Fibroblast of gingiva (primary cell): ENCODE results near the gene TIMM17B.
"Not testable (repeated sequence)": the region's sequence is repeated elsewhere in the genome, so short reads cannot be mapped to it uniquely, and the experiment has no call there.

Experiments
- DNase-seq: peaks from one replicate; pipeline ENCODE4 v3.0.0-alpha.2; 2011; ENCODE audit warnings: low read depth

The TIMM17B gene

DNA sequence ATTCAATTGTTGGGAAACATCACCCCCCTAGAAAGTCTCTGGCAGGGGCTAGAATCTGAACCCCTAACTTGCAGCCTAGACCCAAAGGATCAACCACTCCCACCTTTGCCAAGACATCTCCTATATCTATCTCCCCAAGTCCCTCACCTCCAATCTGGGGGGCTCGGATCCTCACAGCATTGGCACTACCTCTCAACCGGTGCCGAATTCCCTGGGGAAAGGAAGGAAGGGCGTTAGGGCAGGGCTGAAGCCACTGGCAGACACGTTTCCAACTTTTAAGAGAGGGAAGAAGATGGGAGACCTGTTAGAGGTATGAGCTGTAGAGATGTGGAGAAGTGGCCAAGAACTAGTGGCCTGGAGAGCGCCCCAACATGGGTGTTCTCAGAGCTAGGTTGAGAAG lies 2.7 kb downstream of the TIMM17B start:
- DNase-seq: no peak

DNA sequence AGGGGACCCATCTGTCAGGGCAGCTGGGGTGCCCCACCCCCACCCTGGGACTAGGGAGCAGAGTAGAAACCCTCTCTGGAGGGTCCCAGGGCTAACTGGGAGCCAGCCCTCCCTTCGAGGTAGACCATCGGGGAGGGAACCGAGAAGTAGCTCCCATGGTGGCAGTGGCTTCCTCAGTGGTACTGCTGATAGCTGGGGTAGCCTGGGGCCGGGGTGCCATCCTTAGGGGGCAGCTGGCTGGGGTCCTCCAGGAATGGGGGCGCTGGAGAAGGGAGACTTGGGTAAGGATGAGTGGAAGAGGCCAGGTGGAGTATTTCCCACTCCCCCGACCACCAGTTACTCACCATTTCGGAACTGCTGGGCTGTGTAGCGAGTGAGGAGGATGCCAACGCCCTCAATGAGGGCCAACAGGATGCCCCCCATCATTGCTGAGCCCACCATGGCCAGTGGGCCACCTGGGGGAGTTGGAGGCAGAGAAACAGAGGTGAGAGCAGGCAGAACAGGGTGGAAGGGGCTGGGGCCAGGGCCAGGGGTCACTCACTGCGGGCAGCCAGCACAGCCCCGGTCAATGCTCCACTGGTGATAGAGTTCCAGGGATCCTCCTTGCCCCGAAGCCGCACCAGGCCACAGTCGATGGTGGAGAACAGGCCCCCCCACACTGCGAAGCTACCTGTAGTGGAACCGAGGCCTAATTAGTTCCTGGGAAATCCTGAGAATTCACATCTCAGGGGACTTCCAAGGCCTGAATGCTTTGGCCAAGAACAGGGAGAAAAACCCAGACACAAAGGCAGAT lies 3.8 kb downstream of the TIMM17B start:
- no peak for DNase-seq

DNA sequence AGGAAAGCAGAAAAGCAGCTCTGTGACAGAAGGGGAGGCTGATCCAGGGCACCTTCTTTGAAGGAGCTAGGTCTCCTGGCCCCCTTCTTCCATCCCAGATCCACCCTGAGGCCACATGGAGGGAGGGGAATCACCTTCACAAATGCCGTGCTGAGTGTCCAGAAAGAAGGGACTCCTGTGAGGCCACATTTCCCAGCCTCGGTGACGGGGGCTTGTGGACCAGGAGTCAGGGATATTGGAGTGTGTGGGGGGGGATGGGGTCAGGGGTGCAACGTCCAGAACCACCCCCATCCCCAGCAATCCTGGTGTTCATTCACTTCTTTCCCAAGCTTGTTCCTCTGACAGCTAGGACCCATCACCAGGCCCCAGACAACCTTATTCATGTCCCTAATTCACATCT lies 4.7 kb downstream of the TIMM17B start:
- DNase-seq: no peak

DNA sequence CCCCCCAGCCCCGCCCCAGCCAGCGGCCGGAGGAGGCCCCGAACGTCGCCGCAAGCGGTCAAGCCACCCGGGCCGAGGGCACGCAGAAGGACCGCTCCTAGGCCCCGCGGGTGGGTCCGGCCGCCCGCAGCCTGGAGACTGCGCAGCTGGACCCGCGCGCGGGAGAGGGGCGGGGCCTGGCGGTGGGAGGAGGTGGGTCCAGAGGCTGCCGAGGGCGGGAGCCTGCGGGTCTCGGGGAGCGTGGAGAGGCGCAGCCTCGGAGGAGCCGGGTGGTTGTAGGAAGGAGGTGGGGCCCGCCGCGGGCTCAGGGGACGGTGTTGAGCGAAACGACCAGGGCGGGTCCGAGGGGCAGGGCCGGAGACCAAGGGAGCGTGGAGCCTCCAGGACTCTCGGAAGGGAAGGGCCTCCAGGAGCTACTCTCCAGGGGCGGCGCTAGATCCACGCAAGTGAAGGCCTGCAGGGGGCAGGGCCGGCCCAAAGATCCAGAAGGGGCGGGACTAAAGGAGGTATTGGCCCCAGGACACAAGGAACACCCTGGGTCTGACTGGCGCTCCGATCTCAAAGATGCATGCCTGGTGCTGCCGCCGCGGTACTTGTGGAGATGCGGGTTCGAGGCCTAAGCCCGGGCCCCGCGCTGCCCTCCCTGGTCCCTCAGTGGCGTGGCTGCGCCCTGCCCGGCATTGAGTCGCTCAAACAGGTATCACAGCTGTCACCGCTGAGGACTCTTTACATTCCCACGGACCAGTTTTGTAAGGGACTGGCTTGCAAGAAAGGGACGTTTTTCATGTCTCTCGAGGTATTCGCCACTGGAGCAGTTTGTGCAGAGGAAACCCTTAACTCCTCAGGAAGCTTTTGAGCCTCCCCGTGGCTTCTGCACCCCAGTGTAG lies 5.9 kb downstream of the TIMM17B start:
- peak; percentile 87 for DNase-seq

DNA sequence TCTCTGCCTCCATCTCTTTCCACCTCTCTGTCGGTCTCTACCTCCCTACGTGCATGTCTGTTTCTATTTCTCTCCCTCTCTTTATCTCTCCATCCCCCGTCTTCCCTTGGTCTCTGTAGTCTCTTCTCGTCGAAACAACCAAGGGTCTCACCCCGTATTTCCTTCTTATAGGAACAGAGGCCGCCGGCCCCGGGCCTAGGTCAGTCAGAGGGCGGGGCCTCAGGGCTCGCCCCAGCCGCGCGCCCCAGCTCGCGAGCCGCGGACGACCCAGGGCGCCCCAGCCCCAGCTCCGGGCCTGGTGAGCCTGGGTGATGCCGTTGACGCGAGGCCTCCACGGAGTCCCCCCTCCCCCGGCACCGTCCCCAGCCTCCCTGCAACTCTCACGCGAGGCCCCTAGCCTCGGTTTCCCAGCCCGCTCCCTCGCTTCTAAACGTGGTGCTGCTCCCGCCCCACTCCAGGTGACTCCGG lies 6.6 kb downstream of the TIMM17B start:
- DNase-seq: no peak

DNA sequence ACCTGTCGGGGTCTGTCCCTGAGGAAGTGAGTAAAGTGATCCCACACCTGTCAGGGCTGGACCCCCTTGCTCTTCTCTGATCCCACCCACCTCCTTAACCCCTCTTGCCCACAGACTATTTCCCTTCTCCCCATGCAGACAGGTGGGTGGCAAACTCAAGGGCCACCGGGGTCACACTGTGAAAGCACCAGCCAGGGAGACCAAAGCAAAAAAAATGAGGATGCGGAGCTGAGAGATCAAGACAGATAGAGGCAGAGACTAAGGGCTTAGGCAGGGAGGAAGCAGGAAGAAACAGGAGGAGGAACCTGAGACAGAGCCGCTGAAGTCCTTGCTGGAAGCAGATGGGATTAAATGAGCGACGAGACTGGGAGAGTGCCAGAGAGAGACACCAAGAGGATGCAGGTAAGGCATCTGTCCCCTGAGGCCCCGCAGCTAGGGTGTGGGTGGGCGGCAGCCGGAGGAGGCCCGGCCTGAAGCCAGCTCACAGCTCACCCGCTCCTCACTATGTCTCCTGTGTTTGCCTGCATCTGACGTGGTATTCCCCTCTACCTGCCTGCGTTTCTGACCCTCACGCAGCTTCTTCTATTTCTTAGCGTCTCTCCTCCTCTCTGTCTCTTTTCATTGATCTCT lies 7.2 kb downstream of the TIMM17B start:
- DNase-seq: no peak

DNA sequence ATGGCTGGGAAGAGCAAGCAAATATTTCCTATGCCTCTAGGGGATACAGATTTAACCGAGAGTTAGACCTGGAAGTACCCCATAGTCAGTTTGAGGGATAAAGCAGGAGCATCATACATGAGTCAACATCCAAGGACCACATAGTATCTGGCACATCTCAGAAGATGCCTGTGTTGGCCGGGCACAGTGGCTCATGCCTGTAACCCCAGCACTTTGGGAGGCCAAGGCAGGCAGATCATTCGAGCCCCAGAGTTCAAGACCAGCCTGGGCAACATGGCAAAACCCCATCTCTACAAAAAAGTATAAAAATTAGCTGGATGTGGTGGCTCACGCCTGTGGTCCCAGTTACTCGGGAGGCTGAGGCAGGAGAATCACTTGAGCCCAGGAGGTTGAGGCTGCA lies 11.0 kb downstream of the TIMM17B start:
- DNase-seq: not testable (repeated sequence)

DNA sequence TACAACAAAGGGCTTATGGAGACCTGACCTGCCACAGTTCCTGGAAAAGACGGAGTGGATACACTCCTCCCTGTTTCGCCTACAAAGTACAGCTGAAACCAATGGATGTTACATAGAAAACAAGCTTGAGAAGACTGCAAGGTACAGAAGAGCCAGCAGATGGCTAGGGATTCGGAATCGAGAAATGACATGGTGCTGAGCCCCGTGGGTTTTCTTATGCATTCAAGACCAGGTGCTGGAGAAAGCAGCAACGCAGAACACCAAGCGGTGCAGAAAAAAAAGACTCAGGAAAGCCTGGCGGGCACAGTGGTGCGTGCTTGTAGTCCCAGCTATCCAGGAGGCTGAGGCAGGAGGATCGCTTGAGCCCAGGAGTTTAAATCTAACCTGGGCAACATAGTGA lies 13.8 kb downstream of the TIMM17B start:
- DNase-seq: no peak

DNA sequence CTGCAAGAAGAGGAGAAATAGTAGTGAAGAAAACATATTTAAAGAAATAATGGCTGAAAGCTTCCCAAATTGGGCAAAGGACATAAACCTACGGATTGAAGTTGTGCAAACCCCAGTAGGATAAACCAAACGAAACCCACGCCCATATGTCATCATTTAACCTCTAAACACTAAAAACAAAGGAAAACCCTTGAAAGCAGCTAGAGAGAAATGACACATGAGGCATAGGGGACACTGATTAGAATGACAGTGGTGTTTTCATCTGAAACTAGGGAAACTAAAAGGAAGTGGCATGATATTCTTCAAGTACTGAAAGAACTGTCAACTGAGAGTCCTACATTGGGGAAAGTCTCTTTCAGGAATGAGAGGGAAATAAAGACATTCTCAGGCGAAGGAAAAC lies 20.6 kb downstream of the TIMM17B start:
- not testable (repeated sequence) for DNase-seq

DNA sequence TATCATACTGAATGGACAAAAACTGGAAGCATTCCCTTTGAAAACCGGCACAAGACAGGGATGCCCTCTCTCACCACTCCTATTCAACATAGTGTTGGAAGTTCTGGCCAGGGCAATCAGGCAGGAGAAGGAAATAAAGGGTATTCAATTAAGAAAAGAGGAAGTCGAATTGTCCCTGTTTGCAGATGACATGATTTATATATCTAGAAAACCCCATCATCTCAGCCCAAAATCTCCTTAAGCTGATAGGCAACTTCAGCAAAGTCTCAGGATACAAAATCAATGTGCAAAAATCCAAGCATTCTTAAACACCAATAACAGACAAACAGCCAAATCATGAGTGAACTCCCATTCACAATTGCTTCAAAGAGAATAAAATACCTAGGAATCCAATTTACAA lies 25.6 kb downstream of the TIMM17B start:
- DNase-seq: not testable (repeated sequence)

DNA sequence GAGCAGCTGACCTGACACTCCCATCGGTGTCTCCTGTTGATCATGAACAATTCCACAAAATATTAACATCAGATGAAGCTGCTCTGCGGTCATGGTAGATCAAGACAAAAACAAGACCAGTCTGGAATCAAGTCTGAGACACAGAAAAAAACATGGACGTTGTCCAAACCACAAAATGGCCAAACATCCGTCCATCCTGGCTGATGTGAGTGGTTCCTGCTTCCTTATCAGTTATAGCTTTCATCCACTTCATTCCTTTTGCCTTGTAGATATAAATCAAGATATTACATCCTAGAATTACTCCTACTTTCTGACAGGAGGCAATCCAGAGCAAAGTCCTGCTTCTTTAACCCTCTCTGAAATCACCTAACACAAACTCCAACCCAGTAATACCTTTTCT lies 33.4 kb downstream of the TIMM17B start:
- no peak for DNase-seq

DNA sequence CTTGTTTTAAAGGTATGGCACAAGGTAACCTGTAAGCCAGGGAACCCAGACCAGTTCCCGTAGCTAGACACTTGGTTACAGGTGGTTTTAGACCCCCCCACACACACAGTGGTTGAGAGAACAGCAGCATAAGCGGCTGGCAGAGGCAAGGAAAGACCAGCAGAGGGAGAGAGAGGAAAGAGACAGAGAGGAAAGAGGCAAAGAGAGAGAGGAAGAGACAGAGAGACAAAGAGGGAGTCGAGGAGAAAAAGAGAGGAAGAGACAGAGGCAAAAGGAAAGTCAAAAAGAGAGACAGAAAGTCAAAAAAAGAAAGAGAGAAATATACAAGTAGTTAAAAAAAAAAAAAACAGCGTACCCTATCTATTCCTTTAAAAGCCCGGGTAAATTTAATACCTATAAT lies 42.7 kb downstream of the TIMM17B start:
- no peak for DNase-seq

DNA sequence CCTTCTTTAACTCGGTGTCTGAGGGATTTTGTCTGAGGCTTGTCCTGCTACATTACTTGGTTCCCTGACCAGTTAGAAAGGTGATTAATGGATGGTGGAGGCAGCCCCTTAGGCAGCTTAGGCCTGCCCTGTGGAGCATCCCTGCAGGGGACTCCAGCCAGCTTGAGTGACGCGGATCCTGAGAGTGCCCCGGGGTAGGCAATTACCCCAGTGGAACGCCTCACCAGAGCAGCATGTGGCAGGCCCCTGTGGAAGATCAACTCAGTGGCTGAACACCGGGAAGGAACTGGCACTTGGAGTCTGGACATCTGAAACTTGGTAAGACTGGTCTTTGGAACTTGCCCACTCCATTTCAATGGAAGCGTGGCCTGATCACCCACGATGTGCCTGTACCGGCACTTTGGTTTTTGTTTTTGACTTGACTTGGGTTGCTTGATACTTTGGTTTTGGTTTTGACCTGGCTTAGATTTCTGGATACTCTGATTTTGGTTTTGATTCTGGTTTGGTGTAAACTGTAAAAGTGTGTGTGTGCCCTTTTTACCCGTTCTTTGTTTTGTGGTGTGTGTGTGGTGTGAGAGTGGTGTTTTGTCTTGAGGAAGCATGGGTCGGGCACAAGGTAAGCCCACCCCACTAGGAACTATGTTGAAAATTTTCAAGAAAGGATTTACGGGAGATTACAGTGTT lies 43.3 kb downstream of the TIMM17B start:
- DNase-seq: not testable (repeated sequence)

DNA sequence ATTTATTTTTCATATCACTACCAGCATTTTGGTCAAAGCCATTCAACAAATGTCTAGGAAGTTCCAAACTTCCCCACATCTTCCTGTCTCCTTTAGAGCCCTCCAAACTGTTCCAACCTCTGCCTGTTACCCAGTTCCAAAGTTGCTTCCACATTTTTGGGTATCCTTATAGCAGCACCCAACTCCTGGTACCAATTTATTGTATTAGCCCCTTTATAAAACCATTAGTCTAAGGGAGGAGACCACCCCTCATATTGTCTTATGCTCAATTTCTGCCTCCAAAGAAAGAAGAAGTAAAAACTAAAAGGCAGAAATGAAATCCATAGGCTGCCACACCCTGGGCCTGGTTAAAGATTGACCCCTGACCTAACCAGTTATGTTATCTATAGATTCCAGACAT lies 44.1 kb downstream of the TIMM17B start:
- DNase-seq: not testable (repeated sequence)

DNA sequence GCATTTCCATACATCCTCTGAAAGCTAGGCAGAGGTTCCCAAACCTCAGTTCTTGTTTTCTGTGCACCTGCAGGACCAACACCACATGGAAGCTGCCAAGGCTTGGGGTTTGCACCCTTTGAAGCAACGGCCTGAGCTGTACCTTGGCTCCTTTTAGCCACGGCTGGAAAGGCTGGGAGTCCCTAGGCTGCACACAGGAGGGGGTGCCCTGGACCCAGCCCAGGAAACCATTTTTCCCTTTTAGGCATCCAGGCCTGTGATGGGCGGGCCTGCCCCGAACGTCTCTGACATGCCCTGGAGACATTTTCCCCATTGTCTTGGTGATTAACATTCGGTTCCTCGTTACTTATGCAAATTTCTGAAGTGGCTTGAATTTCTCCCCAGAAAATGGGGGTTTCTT lies 44.7 kb downstream of the TIMM17B start:
- no peak for DNase-seq

DNA sequence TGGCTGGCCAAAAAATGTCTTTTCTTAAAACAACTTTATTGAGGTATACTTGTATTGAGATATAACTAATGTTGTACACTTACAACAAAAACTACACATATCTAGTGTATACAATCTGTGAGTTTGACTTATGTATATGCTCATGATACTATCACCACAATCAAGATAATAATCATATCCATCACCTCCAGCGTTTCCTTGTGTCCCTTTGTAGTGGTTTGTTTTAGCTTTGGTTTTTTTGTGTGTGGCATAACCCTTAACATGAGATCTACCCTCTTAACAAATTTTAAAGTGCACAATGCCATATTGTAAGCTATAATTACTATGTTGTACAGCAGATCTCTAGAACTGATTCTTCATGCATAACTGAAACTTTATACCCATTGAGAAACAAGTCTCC lies 48.7 kb downstream of the TIMM17B start:
- no peak for DNase-seq
